Measurements from ENCODE around the gene HIVEP2. TPM values are rescaled to one million over a fixed set of nuclear protein-coding genes. Genes with fewer than 3 reads are reported as not detected.

Gene HIVEP2
- total and polyA plus RNA-seq, 2 donors from 2014 or later, result 2.4 to 26.0 TPM

DNA sequence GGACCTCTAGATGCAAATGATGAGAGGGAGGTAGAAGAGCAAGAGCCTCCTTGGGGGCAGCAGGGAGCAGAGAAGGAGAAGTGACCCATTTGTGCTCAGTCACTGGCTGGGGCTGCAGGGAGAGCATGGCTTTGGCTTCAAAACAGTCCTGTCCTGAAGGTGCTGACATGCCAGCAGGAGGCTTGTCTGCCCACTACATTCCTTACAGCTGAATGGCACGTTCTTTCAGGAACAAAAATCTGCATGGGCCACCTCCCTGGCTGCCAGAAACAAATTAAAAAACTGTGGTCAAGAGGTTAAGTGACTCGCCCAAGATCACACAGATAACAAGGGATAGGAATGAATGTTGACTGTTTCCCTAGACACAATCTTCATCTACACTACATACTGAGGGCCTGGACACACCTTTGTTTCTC, 188.8 kb downstream of the HIVEP2 start:
- Histone ChIP-seq H3K27me3 (ENCODE audit: control insufficient read depth, insufficient read depth, low read length) (no peaks in the 10 kb centered on the region), H3K9ac (ENCODE audit: low read length in 3 of 3) (no peak overlapping the region), H3K36me3 (ENCODE audit: control insufficient read depth in 2 of 3, insufficient read depth in 3 of 3, low read length in 3 of 3) (peaks cover 0 to 23% (median 15%) of the 10 kb centered on the region in 3 donors), H3K4me1 (ENCODE audit: control insufficient read depth in 2 of 3, insufficient read depth in 2 of 3, low read depth in 1 of 3, low read length in 3 of 3) (no peaks in the 10 kb centered on the region), H3K9me3 (ENCODE audit: control insufficient read depth in 2 of 3, insufficient read depth in 1 of 3, low read length in 3 of 3) (no peaks in the 10 kb centered on the region), H3K4me3 (ENCODE audit: low read length in 3 of 3) (no peak overlapping the region), H3K27ac (ENCODE audit: low read depth in 2 of 2, low read length in 2 of 2) (no peak overlapping the region)
- no peak for FAIRE-seq
- TF ChIP-seq, protein P1, sequence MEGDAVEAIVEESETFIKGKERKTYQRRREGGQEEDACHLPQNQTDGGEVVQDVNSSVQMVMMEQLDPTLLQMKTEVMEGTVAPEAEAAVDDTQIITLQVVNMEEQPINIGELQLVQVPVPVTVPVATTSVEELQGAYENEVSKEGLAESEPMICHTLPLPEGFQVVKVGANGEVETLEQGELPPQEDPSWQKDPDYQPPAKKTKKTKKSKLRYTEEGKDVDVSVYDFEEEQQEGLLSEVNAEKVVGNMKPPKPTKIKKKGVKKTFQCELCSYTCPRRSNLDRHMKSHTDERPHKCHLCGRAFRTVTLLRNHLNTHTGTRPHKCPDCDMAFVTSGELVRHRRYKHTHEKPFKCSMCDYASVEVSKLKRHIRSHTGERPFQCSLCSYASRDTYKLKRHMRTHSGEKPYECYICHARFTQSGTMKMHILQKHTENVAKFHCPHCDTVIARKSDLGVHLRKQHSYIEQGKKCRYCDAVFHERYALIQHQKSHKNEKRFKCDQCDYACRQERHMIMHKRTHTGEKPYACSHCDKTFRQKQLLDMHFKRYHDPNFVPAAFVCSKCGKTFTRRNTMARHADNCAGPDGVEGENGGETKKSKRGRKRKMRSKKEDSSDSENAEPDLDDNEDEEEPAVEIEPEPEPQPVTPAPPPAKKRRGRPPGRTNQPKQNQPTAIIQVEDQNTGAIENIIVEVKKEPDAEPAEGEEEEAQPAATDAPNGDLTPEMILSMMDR (IDR thresholded peaks at IDR 0.05; ENCODE audit: borderline replicate concordance, extremely low read depth, insufficient read depth), result no peak
- DNase-seq, result no peak
- intact Hi-C loops (cut with DNase I), result no loop called here

DNA sequence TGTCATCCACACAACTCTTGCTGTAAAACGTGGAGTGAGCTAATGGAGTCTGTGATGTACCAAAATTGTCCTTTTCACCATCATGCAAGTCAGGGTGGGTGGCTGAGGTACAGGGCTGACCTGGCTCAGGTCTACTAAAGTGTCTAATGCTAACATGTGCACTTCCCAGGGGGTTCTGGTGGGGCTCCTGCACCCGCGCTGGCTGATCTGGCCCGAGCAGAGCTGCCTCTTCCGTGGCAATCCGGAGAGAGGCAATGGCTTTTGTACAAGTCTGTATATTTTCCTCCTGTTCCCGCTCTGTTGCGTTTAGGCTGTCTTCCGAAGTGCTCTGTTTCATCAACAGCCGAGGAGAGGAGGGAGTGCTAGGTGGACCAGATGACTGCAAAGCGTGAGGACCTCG, 191.8 kb downstream of the HIVEP2 start:
- no peak for DNase-seq
- Histone ChIP-seq H3K4me3 (ENCODE audit: low read length in 3 of 3) (no peak overlapping the region), H3K9ac (ENCODE audit: low read length in 3 of 3) (no peak overlapping the region), H3K4me1 (ENCODE audit: control insufficient read depth in 2 of 3, insufficient read depth in 2 of 3, low read depth in 1 of 3, low read length in 3 of 3) (no peaks in the 10 kb centered on the region), H3K27me3 (ENCODE audit: control insufficient read depth, insufficient read depth, low read length) (no peaks in the 10 kb centered on the region), H3K36me3 (ENCODE audit: control insufficient read depth in 2 of 3, insufficient read depth in 3 of 3, low read length in 3 of 3) (peaks cover 0 to 7% (median 0%) of the 10 kb centered on the region in 3 donors), H3K9me3 (ENCODE audit: control insufficient read depth in 2 of 3, insufficient read depth in 1 of 3, low read length in 3 of 3) (no peaks in the 10 kb centered on the region), H3K27ac (ENCODE audit: low read depth in 2 of 2, low read length in 2 of 2) (no peak overlapping the region)
- FAIRE-seq, result no peak
- TF ChIP-seq, protein P1 (IDR thresholded peaks at IDR 0.05; ENCODE audit: borderline replicate concordance, extremely low read depth, insufficient read depth), result no peak
- intact Hi-C loops (cut with DNase I), result no loop called here

DNA sequence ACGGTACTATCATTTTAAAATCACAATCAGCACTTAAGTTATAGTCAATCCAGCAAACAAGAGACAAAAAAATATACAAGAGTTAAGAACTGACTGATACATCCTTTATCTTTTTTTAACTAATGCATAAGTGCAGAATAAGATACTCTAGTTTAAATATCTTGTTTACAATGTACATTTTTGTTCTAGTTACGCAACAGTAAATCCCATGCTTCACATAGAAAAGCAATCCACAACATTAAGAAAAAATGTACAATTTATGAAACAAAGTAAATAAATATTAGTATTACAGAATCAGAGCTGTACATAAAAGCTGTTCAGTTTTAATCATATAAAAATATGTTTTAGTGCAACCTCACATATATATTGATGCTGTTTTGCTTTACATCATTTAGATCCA, 192.6 kb downstream of the HIVEP2 start:
- Histone ChIP-seq H3K9ac (ENCODE audit: low read length in 3 of 3) (no peak overlapping the region), H3K27me3 (ENCODE audit: control insufficient read depth, insufficient read depth, low read length) (no peaks in the 10 kb centered on the region), H3K4me3 (ENCODE audit: low read length in 3 of 3) (no peak overlapping the region), H3K9me3 (ENCODE audit: control insufficient read depth in 2 of 3, insufficient read depth in 1 of 3, low read length in 3 of 3) (no peaks in the 10 kb centered on the region), H3K4me1 (ENCODE audit: control insufficient read depth in 2 of 3, insufficient read depth in 2 of 3, low read depth in 1 of 3, low read length in 3 of 3) (no peaks in the 10 kb centered on the region), H3K36me3 (ENCODE audit: control insufficient read depth in 2 of 3, insufficient read depth in 3 of 3, low read length in 3 of 3) (peaks cover 0 to 7% (median 0%) of the 10 kb centered on the region in 3 donors), H3K27ac (ENCODE audit: low read depth in 2 of 2, low read length in 2 of 2) (no peak overlapping the region)
- TF ChIP-seq, protein P1 (IDR thresholded peaks at IDR 0.05; ENCODE audit: borderline replicate concordance, extremely low read depth, insufficient read depth), result no peak
- FAIRE-seq (no peak), DNase-seq (no peak)
- intact Hi-C loops (cut with DNase I), result no loop called here

DNA sequence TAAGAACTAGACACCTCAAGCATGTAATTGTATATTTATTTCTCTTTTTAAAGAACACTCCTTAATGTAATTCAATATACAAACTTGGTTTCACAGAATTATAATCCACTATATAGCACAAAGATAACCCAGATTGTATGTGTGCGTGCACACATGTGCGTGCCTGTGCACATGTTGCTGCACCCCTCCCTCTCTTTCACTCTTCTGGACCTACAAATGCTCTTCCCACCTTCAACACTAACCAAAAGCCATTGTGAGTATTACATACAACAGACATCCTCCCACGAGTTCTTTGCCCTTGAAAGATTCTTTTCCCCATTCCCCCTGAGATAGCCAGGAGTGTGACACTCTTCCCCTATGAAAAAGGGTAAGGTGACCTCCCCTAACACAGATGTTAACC, 193.5 kb downstream of the HIVEP2 start:
- FAIRE-seq (no peak), DNase-seq (no peak)
- intact Hi-C loops (cut with DNase I), result no loop called here
- H3K27ac ChIP-seq (ENCODE audit: low read depth in 2 of 2, low read length in 2 of 2), result no peak overlapping the region
- no peak overlapping the region for H3K4me3 ChIP-seq (ENCODE audit: low read length in 3 of 3)
- no peaks in the 10 kb centered on the region for H3K27me3 ChIP-seq (ENCODE audit: control insufficient read depth, insufficient read depth, low read length)
- no peaks in the 10 kb centered on the region for H3K4me1 ChIP-seq (ENCODE audit: control insufficient read depth in 2 of 3, insufficient read depth in 2 of 3, low read depth in 1 of 3, low read length in 3 of 3)
- no peak overlapping the region for H3K9ac ChIP-seq (ENCODE audit: low read length in 3 of 3)
- TF ChIP-seq, protein P1 (IDR thresholded peaks at IDR 0.05; ENCODE audit: borderline replicate concordance, extremely low read depth, insufficient read depth), result no peak
- peaks cover 0 to 7% (median 0%) of the 10 kb centered on the region in 3 donors for H3K36me3 ChIP-seq (ENCODE audit: control insufficient read depth in 2 of 3, insufficient read depth in 3 of 3, low read length in 3 of 3)
- H3K9me3 ChIP-seq (ENCODE audit: control insufficient read depth in 2 of 3, insufficient read depth in 1 of 3, low read length in 3 of 3), result no peaks in the 10 kb centered on the region
